Activated CD8-positive, alpha-beta memory T cell treated with anti-CD3 and anti-CD28 coated beads, Interleukin-2, amount 50 U/mL, for 24 hours (primary cell): ENCODE measurements around the gene SLC17A3.

Experiments
- DNase-seq: peaks from one replicate; pipeline ENCODE4 v3.0.0-alpha.2; 2020; ENCODE audit errors: extremely low read depth

The SLC17A3 gene

DNA sequence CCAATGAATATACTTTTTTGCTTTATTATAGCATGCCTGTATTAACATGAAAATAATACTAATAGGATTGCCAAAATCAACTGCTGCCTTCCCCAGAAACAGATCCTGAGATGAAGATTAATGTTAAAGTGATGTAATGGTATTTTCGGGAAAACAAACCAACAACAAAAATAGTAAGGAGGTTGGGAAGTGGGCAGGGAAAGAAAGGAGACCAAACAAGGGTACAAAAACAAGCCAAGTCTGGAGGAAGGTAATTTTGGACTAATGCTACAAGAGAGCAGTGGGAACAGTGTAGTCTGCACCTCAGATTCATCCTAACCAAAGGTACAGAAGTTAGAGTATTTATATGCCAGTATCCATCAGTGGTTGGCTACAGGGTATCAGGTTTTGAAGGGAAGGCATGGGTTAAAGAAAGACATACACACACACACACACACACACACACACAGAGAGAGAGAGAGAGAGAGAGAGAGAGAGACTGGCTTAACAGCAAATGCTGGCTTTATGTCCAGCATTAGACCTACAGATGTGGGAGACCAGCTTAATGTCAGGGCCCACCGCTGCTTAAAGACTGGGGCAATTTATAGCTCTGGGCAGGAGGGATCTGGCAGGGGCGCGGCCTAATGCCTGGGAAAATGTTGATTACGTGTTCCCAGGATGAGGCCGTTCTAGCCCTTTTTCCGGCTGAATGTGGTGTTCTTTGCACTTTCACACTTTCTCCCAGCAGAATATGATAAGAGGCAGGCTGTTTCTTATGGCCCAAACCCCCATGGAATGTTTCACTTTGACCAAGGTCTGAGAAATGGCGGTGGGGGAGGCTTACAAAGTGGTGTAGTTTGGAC, 38.4 kb downstream of the SLC17A3 start:
- no peak for DNase-seq

GRCh38 chr6:25834950-25835349, 39.1 kb downstream of the SLC17A3 start:
- DNase-seq, result no peak

DNA sequence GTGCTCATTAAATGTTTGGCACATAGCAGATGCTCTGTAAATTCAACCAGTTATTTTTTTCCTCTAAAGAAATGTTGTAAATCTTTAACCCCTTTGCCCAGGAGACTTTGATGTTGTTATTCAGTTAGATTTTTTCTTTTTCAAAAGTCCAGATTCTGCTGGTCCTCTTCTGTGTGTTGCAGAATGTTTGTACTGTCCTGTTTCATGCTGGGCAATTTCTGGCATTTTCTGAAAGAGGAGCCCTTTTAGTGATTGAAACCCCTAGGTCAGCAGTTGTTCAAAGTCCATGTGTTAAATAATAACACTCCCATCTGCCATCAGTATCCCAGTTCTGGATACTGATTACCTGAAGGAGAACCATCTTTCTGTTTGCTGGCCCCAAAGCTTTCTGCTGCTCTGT, 40.9 kb downstream of the SLC17A3 start:
- no peak for DNase-seq

DNA sequence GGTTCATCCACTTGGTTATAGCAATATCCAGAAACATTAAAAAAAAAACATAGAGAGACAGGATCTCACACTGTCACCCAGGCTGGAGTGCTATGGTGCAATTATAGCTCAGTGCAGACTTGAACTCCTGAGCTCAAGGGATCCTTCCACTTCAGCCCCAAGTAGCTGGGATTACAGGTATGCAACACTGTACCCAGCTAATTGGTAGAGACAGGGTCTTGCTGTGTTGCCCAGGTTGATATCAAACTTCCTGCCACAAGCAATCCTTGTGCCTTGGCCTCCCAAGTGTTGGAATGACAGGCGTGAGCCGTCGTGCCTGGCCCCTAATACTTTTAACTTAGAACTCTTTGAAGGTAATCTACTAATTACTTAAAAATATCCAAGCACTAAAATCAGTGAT, 41.4 kb downstream of the SLC17A3 start:
- DNase-seq, result no peak

GRCh38 chr6:25832307-25832662, 41.8 kb downstream of the SLC17A3 start:
- no peak for DNase-seq

DNA sequence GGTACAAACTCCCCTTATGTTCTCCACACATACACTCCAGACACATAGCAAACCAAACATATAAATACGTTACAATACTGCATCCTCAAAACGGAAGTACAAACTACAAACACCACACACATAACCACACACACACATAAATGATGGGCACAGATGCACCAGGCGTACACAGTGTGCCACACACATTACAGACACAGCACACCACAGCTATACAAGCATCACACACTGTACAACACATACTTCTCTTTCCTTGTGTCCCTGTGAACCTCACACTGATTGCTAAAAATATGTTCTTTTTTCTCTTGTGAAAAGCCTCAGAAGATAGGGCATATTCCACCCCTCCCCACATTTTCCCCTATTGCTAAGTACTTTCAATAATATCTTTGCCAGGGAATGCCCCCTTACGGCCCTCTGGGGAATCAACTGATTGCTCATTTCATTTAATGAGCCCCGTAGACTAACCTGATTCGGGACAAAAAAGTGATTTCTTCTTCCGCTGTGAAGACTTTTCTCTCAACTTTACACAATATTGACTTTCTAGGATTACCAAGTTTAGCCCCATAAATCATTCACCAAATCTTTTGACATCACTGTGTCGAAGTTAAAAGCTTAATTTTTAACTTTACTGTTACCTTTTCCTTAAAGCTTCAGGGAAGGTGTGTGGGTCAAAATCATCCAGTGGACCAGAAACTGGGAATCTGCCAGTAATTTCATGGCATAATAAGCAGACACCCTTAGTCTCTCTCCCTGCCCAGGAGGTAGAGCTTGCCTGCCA, 42.3 kb downstream of the SLC17A3 start, which contains the start of gene SLC17A1:
Gene SLC17A1 (minus strand): TSS at position 521 of the 775 bp plus-strand sequence. CDS start 1,495 bp downstream, outside the sequence.
- DNase-seq, result no peak

GRCh38 chr6:25830458-25830857, 43.6 kb downstream of the SLC17A3 start:
- DNase-seq, result no peak

DNA sequence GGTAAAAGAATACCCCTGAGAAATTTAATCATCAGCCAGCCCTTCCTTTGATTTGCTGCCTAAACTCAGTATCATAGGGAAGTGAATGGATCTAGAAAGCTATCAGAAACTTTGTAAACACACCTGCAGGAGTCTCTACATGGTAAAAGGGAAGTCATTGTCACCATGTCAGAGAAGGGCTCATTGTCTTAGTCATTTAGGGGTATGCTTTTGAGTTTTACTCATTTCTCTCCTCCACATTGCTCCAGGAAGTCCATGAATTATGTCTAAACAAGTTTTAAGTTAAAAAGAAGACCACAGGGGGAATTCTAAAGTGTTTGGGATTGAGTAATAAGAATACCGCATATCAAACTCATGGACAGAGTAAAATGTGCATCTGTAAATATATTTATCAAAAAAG, 44.7 kb downstream of the SLC17A3 start:
- no peak for DNase-seq

GRCh38 chr6:25821341-25821740, 52.7 kb downstream of the SLC17A3 start:
- DNase-seq, result no peak

- no peak for DNase-seq
Observed at GRCh38 chr6:25816252-25816651, 57.8 kb downstream of the SLC17A3 start.

GRCh38 chr6:25815194-25815593, 58.8 kb downstream of the SLC17A3 start:
- DNase-seq, result no peak

- DNase-seq, result no peak
Observed at GRCh38 chr6:25804804-25805203, 69.2 kb downstream of the SLC17A3 start.

- DNase-seq, result no peak
Observed at GRCh38 chr6:25801436-25801835, 72.6 kb downstream of the SLC17A3 start.
